DOHH2 (cell line): Measurements from ENCODE around the gene KRT80.

Experiments used
- CTCF ChIP-seq: fragments of 200-600 bp; sonication (generic); IDR thresholded peaks from one replicate; pipeline ENCODE4 v1.5.1; 2014; ENCODE audit warnings: antibody characterized with exemption, mild to moderate bottlenecking, low read depth, low read length; ENCODE audit not compliant: poor library complexity, severe bottlenecking
- EZH2phosphoT487 ChIP-seq: fragments of 200-600 bp; sonication (generic); IDR thresholded peaks from 2 replicates; pipeline ENCODE4 v1.6.1; 2017; ENCODE audit warnings: borderline replicate concordance, mild to moderate bottlenecking, antibody characterized with exemption, low read length, moderate library complexity, mixed read lengths

- TF ChIP-seq CTCF (no peak), EZH2phosphoT487 (no peak)
Measured at GRCh38 chr12:52199294-52199919, 7.6 kb upstream of the KRT80 start.
